HCT116 (cell line): ENCODE results near the gene TMEM135. TPM values are rescaled to one million over a fixed set of nuclear protein-coding genes. Genes with fewer than 3 reads are reported as not detected.

Source experiments
- ATAC-seq: fragments of 200-7000 bp; cut with Tn5 transposase; 2 replicates; pipeline ENCODE4 v1.9.1; 2020; ENCODE audit warnings: mild to moderate bottlenecking, moderate library complexity
- BruUV-seq: library from RNA; stranded (reverse); fragments of 400-500 nt; replicated peaks from 2 replicates; lab custom pipeline; 2021; lab: Mats Ljungman, UMichigan
- CTCF ChIA-PET: fragments of 300-600 bp; sonication (Branson Sonifier 250); formaldehyde crosslinking; loops from one replicate; lab custom pipeline; 2021; ENCODE audit warnings: antibody characterized with exemption; lab: Charles Lee
- POLR2A ChIA-PET: fragments of 300-600, 350-600 bp; sonication (Branson Sonifier 250); formaldehyde crosslinking; loops from one replicate; lab custom pipeline; 2021; ENCODE audit warnings: antibody characterized with exemption; lab: Charles Lee
- RAD21 ChIA-PET, 2 experiments: fragments of 300-600 bp; sonication (Branson Sonifier 250); formaldehyde crosslinking; loops; one replicate each; lab custom pipeline; 2023; ENCODE audit warnings: low total read pairs in 2 of 2; ENCODE audit not compliant: uncharacterized antibody in 2 of 2, unreplicated experiment in 2 of 2, low non-redundant PET in 1 of 2; lab: Charles Lee
- DNase-seq: peaks from one replicate; pipeline ENCODE4 v3.0.0-alpha.2; 2010; ENCODE audit warnings: low read depth, low spot score
- H2AFZ ChIP-seq: fragments of 200-600 bp; shearing (Covaris generic), sonication (generic); 2 replicates; pipeline ENCODE4 v1.6.1; 2017; ENCODE audit warnings: low read depth, mixed run types, mixed read lengths, antibody characterized with exemption, low read length; ENCODE audit not compliant: poor library complexity, severe bottlenecking
- H3K27ac ChIP-seq: 2 replicates; pipeline ENCODE4 v1.5.1; 2012; ENCODE audit warnings: low read depth, low read length
- H3K27me3 ChIP-seq: fragments of 200-600 bp; sonication (generic); 2 replicates; pipeline ENCODE4 v1.6.1; 2016; ENCODE audit warnings: mixed run types, low read length, mixed read lengths; ENCODE audit not compliant: insufficient read depth
- H3K36me3 ChIP-seq, 2 experiments: fragments of 200-500 bp in 1 of 2; fragments of 200-600 bp in 1 of 2; sonication (Bioruptor generic) in 1 of 2; sonication (generic) in 1 of 2; 2 replicates each; pipeline versions ENCODE4 v1.5.1 to v1.6.1; 2014 to 2016; ENCODE audit warnings: low read length in 2 of 2, inconsistent platforms in 1 of 2, mixed read lengths in 1 of 2, mixed run types in 1 of 2; ENCODE audit not compliant: insufficient read depth in 2 of 2, control insufficient read depth in 1 of 2
- H3K4me1 ChIP-seq, 2 experiments: fragments of 200-600 bp in 1 of 2; sonication (generic) in 1 of 2; 2 replicates each; pipeline versions ENCODE4 v1.5.1 to v1.6.1; 2012 to 2017; ENCODE audit warnings: low read length in 2 of 2, inconsistent platforms in 1 of 2, mild to moderate bottlenecking in 1 of 2, mixed read lengths in 1 of 2, mixed run types in 1 of 2, moderate library complexity in 1 of 2; ENCODE audit not compliant: insufficient read depth in 2 of 2, control insufficient read depth in 1 of 2
- H3K4me2 ChIP-seq: fragments of 200-600 bp; sonication (generic); 2 replicates; pipeline ENCODE4 v1.6.1; 2017; ENCODE audit warnings: mixed run types, low read length, mixed read lengths
- H3K4me3 ChIP-seq, 2 experiments: fragments of 200-600 bp in 1 of 2; sonication (generic) in 1 of 2; replicated peaks in 1 of 2; 2 replicates each; pipeline ENCODE4 v1.5.1; 2011 to 2016; ENCODE audit warnings: low read length in 2 of 2, control low read depth in 1 of 2, low read depth in 1 of 2, mild to moderate bottlenecking in 1 of 2, mixed read lengths in 1 of 2, mixed run types in 1 of 2
- H3K79me2 ChIP-seq: fragments of 200-600 bp; sonication (generic); 2 replicates; pipeline ENCODE4 v1.6.1; 2017; ENCODE audit warnings: mild to moderate bottlenecking, mixed run types, low read length, moderate library complexity, mixed read lengths; ENCODE audit not compliant: insufficient read depth
- H3K9ac ChIP-seq: fragments of 200-600 bp; sonication (generic); 2 replicates; pipeline ENCODE4 v1.6.1; 2016; ENCODE audit warnings: low read length, mixed read lengths
- H3K9me2 ChIP-seq: fragments of 200-600 bp; sonication (generic), shearing (Covaris generic); 2 replicates; pipeline ENCODE4 v1.6.1; 2017; ENCODE audit warnings: mixed run types, mild to moderate bottlenecking, moderate library complexity; ENCODE audit not compliant: insufficient read depth
- H3K9me3 ChIP-seq, 2 experiments: fragments of 200-500 bp in 1 of 2; fragments of 200-600 bp in 1 of 2; sonication (Bioruptor generic) in 1 of 2; sonication (generic) in 1 of 2; 2 replicates each; pipeline ENCODE4 v1.6.1; 2014 to 2017; ENCODE audit warnings: low read length in 2 of 2, mixed read lengths in 2 of 2, inconsistent platforms in 1 of 2, low read depth in 1 of 2, mild to moderate bottlenecking in 1 of 2, mixed run types in 1 of 2, moderate library complexity in 1 of 2; ENCODE audit not compliant: control insufficient read depth in 1 of 2, insufficient read depth in 1 of 2
- H4K20me1 ChIP-seq: fragments of 200-600 bp; sonication (generic), shearing (Covaris generic); 2 replicates; pipeline ENCODE4 v1.6.1; 2017; ENCODE audit warnings: mixed run types, mild to moderate bottlenecking, moderate library complexity; ENCODE audit not compliant: insufficient read depth
- ATF3 ChIP-seq: IDR thresholded peaks from 2 replicates; pipeline ENCODE4 v1.6.1; 2012
- CEBPB ChIP-seq: IDR thresholded peaks from 2 replicates; pipeline ENCODE4 v1.6.1; 2012; ENCODE audit warnings: low read depth
- CTCF ChIP-seq, 3 experiments: fragments of 200-600 bp in 1 of 3; sonication (generic) in 1 of 3; IDR thresholded peaks in 2 of 3; conservative IDR thresholded peaks in 1 of 3; 2 replicates each; pipeline ENCODE4 v1.5.1; 2012 to 2017; ENCODE audit warnings: low read depth in 2 of 3, low read length in 2 of 3, antibody characterized with exemption in 1 of 3, borderline replicate concordance in 1 of 3, control low read depth in 1 of 3, mild to moderate bottlenecking in 1 of 3, mixed read lengths in 1 of 3, mixed run types in 1 of 3, moderate library complexity in 1 of 3; ENCODE audit not compliant: insufficient read depth in 1 of 3
- EZH2 ChIP-seq: fragments of 200-600 bp; sonication (generic); IDR thresholded peaks from 2 replicates; pipeline ENCODE4 v1.6.1; 2017; ENCODE audit warnings: antibody characterized with exemption, mixed run types
- EZH2phosphoT487 ChIP-seq: fragments of 200-600 bp; IDR thresholded peaks from 2 replicates; pipeline ENCODE4 v1.6.1; 2018; ENCODE audit warnings: antibody characterized with exemption, borderline replicate concordance
- FOSL1 ChIP-seq: IDR thresholded peaks from 2 replicates; pipeline ENCODE4 v1.6.1; 2012; ENCODE audit warnings: low read depth
- JUND ChIP-seq: IDR thresholded peaks from 2 replicates; pipeline ENCODE4 v1.6.1; 2012
- MAX ChIP-seq: IDR thresholded peaks from 2 replicates; pipeline ENCODE4 v1.6.1; 2012
- POLR2A ChIP-seq: IDR thresholded peaks from 2 replicates; pipeline ENCODE4 v1.7.0; 2011; ENCODE audit warnings: borderline replicate concordance; ENCODE audit not compliant: insufficient read depth, insufficient read length; ENCODE audit errors: extremely low read depth
- SIN3A ChIP-seq: IDR thresholded peaks from 2 replicates; pipeline ENCODE4 v1.6.1; 2012; ENCODE audit warnings: low read depth
- SP1 ChIP-seq: IDR thresholded peaks from 2 replicates; pipeline ENCODE4 v1.6.1; 2012; ENCODE audit warnings: low read depth
- YY1 ChIP-seq: IDR thresholded peaks from 2 replicates; pipeline ENCODE4 v1.6.1; 2011; ENCODE audit warnings: low read length, low read depth, moderate library complexity, mild to moderate bottlenecking; ENCODE audit not compliant: insufficient replicate concordance; ENCODE audit errors: extremely low read depth
- ZNF274 ChIP-seq: fragments of 200-500 bp; sonication (Bioruptor generic); IDR thresholded peaks from 2 replicates; pipeline ENCODE4 v1.6.1; 2014; ENCODE audit warnings: mild to moderate bottlenecking, low read depth, low read length, inconsistent platforms
- intact Hi-C: fragments of 100-400 bp; cut with micrococcal nuclease; formaldehyde crosslinking; loops from 2 replicates; pipeline ENCODE4 v1.10.0; 2022
- total RNA-seq: library from RNA; stranded (reverse); gene quantifications from one replicate; pipeline ENCODE4 v1.2.1, GENCODE V29; 2021; ENCODE audit not compliant: unreplicated experiment

The TMEM135 gene
- total RNA-seq, 1 experiment from 2014 or later: 50.6 TPM

GRCh38 chr11:87181143-87181542, 143.4 kb downstream of the TMEM135 start:
- no peak overlapping the region for H3K4me3 ChIP-seq
- H3K9me2 ChIP-seq: no peaks in the 10 kb centered on the region
- H3K9ac ChIP-seq: no peak overlapping the region
- no peaks in the 10 kb centered on the region; the same call in 1 of the 2 replicates for H3K79me2 ChIP-seq
- DNase-seq (no peak), ATAC-seq (no peak)
- ChIA-PET POLR2A (no interaction called here), CTCF (no interaction called here), RAD21 (no interaction called here)
- no peak overlapping the region for H2AFZ ChIP-seq
- intact Hi-C loops: no loop called here
- BruUV-seq: no TSS peak
- H3K4me2 ChIP-seq: no peak overlapping the region
- H3K9me3 ChIP-seq: no peaks in the 10 kb centered on the region
- H3K36me3 ChIP-seq: 0 out of 4 replicates have a peak, but pooled peaks cover 0 to 4% of the 10 kb centered on the region in 2 experiments
- no peak overlapping the region for H3K27ac ChIP-seq
- TF ChIP-seq CEBPB: no peak
- TF ChIP-seq ATF3: no peak
- no peak for TF ChIP-seq SP1
- TF ChIP-seq CTCF (IDR thresholded peaks at IDR 0.05 in 2 of 3, conservative IDR thresholded peaks at IDR 0.05 in 1 of 3; ENCODE audit: borderline replicate concordance in 1 of 3, insufficient read depth in 1 of 3, low read depth in 2 of 3, low read length in 2 of 3): no peak
- no peak for TF ChIP-seq ZNF274
- no peak for TF ChIP-seq JUND
- TF ChIP-seq POLR2A: no peak
- no peak for TF ChIP-seq MAX
- TF ChIP-seq EZH2phosphoT487: no peak
- no peak for TF ChIP-seq EZH2
- no peak for TF ChIP-seq YY1
- no peak for TF ChIP-seq FOSL1
- TF ChIP-seq SIN3A: no peak
- H4K20me1 ChIP-seq: no peaks in the 10 kb centered on the region
- peaks cover 8 to 9% of the 10 kb centered on the region in 2 experiments for H3K4me1 ChIP-seq
- H3K27me3 ChIP-seq: no peaks in the 10 kb centered on the region
